Cardiac fibroblast (primary cell): ENCODE results near the gene ZFYVE28.

Source experiments
- DNase-seq, 2 donors: peaks; one replicate each; pipeline versions ENCODE4 v3.0.0 to v3.0.0-alpha.2; 2010; ENCODE audit warnings: low read depth in 2 of 2
- H3K4me3 ChIP-seq, 2 donors: replicated peaks in 1 of 2; 1 replicate in 1 of 2; 2 replicates in 1 of 2; pipeline ENCODE4 v1.5.1; 2011; ENCODE audit warnings: low read depth in 2 of 2, low read length in 2 of 2, mild to moderate bottlenecking in 2 of 2, moderate library complexity in 1 of 2
- TF ChIP-seq, protein P1 (sequence below): IDR thresholded peaks from one replicate; pipeline ENCODE4 v1.5.1; 2011; ENCODE audit warnings: low read depth, mild to moderate bottlenecking, low read length, inconsistent platforms

ZFYVE28 gene

DNA sequence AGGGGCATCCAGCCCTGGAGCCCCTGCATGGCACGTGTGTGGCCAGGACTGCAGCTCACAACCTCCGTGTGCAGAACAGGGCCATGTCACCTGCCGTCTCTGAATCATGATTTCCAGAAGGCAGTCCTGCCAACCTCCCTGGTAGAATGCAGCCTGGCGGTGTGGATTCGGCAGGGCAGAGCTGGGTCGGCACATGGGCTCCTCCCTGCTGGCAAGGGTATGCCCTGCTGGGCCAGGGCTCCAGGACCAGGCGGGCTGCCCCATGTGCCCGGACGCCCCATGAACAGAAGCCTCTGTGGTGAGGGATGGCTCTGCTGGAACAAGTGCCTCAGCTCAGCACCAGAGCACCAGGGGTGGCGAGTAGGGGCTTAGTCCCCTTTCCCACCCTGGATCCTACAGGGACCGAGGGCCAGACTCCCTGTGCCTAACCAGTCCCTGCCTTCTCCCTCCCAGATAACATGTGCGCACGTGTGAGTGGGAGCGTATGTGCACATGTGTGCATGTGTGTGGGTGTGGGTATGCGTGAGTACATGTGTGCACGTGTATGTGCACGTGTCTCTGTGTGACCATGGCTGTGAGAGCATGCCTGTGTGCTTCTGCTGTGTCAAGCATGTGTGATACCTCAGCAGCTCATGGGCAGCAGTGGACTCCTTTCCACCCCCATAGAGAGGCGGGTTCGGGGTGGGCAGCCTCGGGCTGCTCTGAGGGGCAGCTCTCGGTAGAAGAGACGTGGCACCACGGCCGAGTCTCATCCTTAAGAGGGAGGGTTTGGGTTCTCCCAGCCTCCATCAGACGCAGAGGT, 146.2 kb downstream of the ZFYVE28 start:
- TF ChIP-seq, protein P1, sequence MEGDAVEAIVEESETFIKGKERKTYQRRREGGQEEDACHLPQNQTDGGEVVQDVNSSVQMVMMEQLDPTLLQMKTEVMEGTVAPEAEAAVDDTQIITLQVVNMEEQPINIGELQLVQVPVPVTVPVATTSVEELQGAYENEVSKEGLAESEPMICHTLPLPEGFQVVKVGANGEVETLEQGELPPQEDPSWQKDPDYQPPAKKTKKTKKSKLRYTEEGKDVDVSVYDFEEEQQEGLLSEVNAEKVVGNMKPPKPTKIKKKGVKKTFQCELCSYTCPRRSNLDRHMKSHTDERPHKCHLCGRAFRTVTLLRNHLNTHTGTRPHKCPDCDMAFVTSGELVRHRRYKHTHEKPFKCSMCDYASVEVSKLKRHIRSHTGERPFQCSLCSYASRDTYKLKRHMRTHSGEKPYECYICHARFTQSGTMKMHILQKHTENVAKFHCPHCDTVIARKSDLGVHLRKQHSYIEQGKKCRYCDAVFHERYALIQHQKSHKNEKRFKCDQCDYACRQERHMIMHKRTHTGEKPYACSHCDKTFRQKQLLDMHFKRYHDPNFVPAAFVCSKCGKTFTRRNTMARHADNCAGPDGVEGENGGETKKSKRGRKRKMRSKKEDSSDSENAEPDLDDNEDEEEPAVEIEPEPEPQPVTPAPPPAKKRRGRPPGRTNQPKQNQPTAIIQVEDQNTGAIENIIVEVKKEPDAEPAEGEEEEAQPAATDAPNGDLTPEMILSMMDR = no peak
- DNase-seq = no peak
- H3K4me3 ChIP-seq = no peak overlapping the region

DNA sequence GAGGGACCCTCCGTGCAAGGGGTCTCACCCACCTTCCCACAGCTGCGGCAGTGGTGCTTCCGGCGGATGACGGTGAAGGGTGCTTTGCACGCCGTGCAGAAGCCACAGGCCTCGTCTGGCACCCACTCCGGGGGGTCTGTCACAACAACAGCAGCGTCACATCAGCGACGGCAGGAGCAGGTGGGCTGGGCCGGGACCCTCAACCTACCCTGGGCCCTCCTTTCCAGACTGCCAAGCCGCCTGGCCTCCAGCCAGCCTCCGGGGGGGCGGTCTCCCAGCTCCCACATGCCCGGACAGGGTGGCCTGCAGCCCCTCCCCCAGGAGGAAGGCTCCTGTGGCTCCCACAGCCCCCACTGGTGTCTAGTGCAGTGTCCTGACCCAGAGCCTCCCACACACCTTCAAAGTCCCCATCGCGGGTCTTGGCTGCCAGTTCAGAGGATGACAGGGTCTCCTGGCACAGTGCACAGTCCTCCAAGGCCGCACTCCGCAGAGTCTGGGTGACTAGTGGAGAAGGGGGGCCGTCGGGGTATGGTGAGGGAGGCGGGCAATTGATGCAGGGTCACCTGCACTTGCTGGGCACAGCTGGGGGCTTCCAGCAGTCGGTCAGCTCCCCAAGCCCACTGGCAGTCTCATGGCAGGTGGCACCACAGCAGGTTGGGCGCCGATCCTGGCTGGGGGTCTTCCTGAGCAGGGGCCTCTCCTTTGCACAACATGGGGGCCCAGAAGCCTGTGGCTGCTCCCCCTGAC, 147.0 kb downstream of the ZFYVE28 start:
- TF ChIP-seq, protein P1 = no peak
- DNase-seq = no peak

DNA sequence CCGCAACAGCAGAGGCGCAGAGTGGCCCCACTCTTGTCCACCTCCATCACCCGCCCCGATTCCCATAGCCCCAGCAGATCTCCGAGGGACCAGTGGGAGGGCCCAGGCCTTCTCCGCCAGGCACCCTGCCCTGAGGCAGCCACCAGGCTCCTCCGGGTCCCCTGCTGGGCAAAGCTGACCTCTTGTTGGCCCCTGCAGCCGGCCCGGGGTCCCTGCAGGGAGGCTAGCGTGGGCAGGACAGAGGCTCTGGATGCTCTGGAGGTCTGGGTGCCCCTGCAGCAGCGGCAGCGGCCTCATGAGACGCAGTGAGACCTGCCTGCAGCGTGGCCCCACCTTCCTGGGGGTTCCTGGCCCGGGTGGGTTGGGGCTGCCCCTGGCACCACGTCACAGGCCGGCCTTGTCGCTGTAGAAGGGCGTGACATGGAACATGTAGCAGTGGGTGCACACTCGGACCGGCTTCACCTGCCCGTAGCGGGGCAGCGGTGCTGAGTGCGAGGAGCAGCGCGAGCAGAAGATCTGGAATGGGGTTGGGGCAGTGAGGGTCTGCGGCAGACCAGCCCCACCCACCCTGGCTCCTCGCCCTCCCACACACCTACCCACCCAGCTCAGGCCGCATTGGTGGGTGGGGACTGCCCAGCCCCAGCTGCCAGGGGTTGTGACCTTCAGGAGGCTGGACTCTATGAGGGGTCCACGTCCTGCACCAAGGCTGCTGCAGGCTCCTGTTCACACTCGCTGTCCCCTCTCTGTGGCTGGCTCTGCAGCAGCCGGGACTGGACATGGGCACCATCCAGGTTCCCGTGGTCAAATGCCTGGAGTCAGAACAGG, 147.9 kb downstream of the ZFYVE28 start:
- no peak for DNase-seq
- TF ChIP-seq, protein P1 = no peak
- H3K4me3 ChIP-seq = no peak overlapping the region

More for the DNA sequence above, 147.0 kb downstream of the ZFYVE28 start:
- no peak overlapping the region for H3K4me3 ChIP-seq

DNA sequence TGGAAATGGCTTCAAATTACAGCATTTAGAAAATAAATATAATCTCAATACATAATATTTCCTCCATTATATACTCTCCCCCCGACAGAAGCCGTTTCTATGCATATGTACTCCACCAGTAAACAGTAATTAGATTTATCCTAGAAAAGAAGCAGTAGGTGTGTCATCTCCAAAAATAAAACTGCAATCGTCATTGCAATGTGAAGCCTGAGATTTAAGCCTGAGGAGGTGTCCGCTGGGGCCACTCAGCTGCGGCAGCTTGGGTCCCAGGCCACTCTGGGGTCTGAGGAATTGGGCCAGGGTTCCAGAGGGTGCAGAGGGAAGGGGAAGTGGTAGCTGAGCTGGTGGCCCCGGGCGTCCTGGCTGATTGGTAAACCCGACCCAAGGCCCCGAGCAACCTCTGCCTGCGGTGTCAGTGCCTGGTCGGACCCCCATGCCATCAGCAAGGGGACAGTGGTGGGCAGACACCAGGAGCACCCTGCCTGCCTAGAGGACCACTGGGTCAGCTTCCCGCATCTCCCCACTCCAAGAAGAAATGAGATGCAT, 148.8 kb downstream of the ZFYVE28 start:
- TF ChIP-seq, protein P1 = no peak
- DNase-seq = no peak
- H3K4me3 ChIP-seq = no peak overlapping the region

DNA sequence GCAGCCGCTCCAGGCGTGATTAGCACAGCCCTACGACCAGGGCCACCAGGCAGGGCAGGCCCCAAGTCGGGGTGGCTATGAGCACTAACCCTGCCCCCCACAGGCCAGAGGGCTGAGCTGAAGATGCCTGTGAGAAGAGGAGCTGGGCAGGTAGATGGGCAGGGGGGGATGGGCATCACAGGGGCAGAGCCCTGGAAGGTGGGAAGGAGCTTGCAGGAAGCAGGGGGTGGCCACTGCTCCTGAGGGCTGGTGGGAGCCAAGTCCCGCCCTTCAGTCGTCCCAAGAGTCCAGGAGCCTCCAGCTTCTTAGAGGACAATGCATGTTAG, 149.3 kb downstream of the ZFYVE28 start:
- H3K4me3 ChIP-seq = no peak overlapping the region
- TF ChIP-seq, protein P1 = no peak
- DNase-seq = no peak

DNA sequence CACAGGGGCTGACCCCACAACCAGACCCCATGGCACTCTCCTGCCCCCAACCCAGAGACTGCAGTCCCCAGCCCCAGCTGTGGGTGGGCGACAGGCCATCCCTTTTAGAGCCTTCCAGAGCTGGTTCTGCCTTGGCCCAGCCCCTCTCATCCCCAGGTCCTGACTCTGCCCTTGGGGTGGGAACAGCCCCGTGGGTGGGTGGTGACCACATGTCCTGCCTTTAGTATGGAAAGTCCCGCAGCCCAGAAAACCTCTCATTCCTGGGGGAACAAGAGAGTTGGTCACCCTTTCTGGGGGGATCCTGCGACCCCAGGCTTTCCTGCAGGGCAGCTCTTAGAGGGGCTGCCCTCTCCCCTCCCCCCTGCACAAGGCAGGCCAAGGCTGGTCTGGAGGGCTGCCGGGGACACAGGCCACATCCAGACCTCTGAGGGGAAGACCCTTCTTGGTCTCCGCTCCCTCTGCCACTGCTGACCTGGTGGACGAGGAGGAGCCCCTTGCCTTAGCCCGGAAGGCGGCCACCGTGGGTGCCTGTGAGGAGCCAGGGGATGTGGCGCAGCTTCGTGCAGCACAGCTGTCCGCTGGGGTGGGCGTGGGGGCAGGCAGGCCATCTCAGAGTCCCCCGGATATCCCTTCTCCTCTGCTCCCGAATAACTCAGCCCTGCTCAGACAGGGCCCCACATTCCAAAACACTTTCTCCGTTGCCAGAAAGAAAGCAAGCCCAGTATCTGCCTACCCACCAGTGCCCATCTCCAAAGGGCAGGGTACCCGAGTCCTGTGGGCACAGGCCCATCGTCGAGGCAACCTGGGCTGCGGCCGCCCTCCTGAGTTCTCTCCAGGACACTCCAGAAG, 149.9 kb downstream of the ZFYVE28 start:
- TF ChIP-seq, protein P1 = no peak
- H3K4me3 ChIP-seq = no peak overlapping the region
- DNase-seq = no peak
